NCI-H2171 treated with DMSO at 0.1 percent for 48 hours (cell line): ENCODE results near the gene SMAD2.
"Not testable (repeated sequence)": the region's sequence is repeated elsewhere in the genome, so short reads cannot be mapped to it uniquely, and the experiment has no call there.

Source experiments
- DNase-seq: peaks from one replicate; lab custom pipeline; 2025; lab: John Stamatoyannopoulos, UW

The SMAD2 gene

GRCh38 chr18:47930199-47930930 is at the start of gene SMAD2:
TSS of gene SMAD2 (minus strand) at chr18:47930659. CDS start at chr18:47896756, 33,903 bp downstream.
- peak; percentile 88 for DNase-seq

- no peak for DNase-seq
These were observed 49.2 kb upstream of the SMAD2 start for GRCh38 chr18:47979611-47980200.

GRCh38 chr18:47978603-47979002 is 48.1 kb upstream of the SMAD2 start:
- no peak for DNase-seq

GRCh38 chr18:47978141-47978540 is 47.7 kb upstream of the SMAD2 start:
- DNase-seq = no peak

- no peak for DNase-seq
These were observed 45.2 kb upstream of the SMAD2 start for GRCh38 chr18:47975701-47976100.

- DNase-seq = no peak
These were observed 44.6 kb upstream of the SMAD2 start for GRCh38 chr18:47975105-47975504.

- DNase-seq = no peak
These were observed 40.4 kb upstream of the SMAD2 start for GRCh38 chr18:47970664-47971531.

GRCh38 chr18:47969816-47970215 is 39.4 kb upstream of the SMAD2 start:
- DNase-seq = no peak

- no peak for DNase-seq
These were observed 38.3 kb upstream of the SMAD2 start for GRCh38 chr18:47968721-47969120.

GRCh38 chr18:47968006-47968676 is 37.7 kb upstream of the SMAD2 start:
- DNase-seq = no peak

GRCh38 chr18:47964053-47964452 is 33.6 kb upstream of the SMAD2 start:
- DNase-seq = peak; percentile 63

- not testable (repeated sequence) for DNase-seq
These were observed 30.5 kb upstream of the SMAD2 start for GRCh38 chr18:47961003-47961402.

- peak; percentile 83 for DNase-seq
These were observed 23.0 kb upstream of the SMAD2 start for GRCh38 chr18:47953471-47953931.

GRCh38 chr18:47950511-47950910 is 20.1 kb upstream of the SMAD2 start:
- DNase-seq = peak; percentile 8

GRCh38 chr18:47949202-47949601 is 18.7 kb upstream of the SMAD2 start:
- DNase-seq = no peak

GRCh38 chr18:47946889-47947288 is 16.4 kb upstream of the SMAD2 start:
- DNase-seq = peak; percentile 70

GRCh38 chr18:47944972-47945852 is 14.8 kb upstream of the SMAD2 start:
- no peak for DNase-seq

- DNase-seq = no peak
These were observed 6.5 kb upstream of the SMAD2 start for GRCh38 chr18:47936952-47937351.

- DNase-seq = no peak
These were observed 5.0 kb upstream of the SMAD2 start for GRCh38 chr18:47935321-47936055.

- no peak for DNase-seq
These were observed 2.1 kb upstream of the SMAD2 start for GRCh38 chr18:47932603-47933002.
